B cell (primary cell): Measurements from ENCODE around the gene ZKSCAN2.

ENCODE experiments used
- CTCF ChIP-seq: fragments of 200-600 bp; IDR thresholded peaks from one replicate; pipeline ENCODE4 v1.8.0; 2022; ENCODE audit warnings: antibody characterized with exemption, mild to moderate bottlenecking
- EZH2 ChIP-seq: IDR thresholded peaks from 2 replicates; pipeline ENCODE4 v1.6.1; 2012; ENCODE audit warnings: borderline replicate concordance, low read depth, mild to moderate bottlenecking, moderate library complexity, low read length; ENCODE audit not compliant: insufficient read depth, poor library complexity, severe bottlenecking

- TF ChIP-seq CTCF (no peak), EZH2 (no peak)
Measured at GRCh38 chr16:25289466-25289865, 31.8 kb upstream of the ZKSCAN2 start.
